Kidney epithelial cell (primary cell): ENCODE measurements around the gene PTPN1. TPM values are rescaled to one million over a fixed set of nuclear protein-coding genes. Genes with fewer than 3 reads are reported as not detected.

Experiments used
- DNase-seq: peaks from one replicate; pipeline ENCODE4 v3.0.0-alpha.2; 2010; ENCODE audit warnings: low read depth
- H3K27me3 ChIP-seq: 2 replicates; pipeline ENCODE4 v1.6.0; 2011; ENCODE audit warnings: low read length; ENCODE audit not compliant: control insufficient read depth, insufficient read depth
- H3K36me3 ChIP-seq: 2 replicates; pipeline ENCODE4 v1.5.1; 2011; ENCODE audit warnings: low read length; ENCODE audit not compliant: control insufficient read depth, insufficient read depth
- H3K4me3 ChIP-seq: 2 replicates; pipeline ENCODE4 v1.5.1; 2011; ENCODE audit warnings: low read depth, mild to moderate bottlenecking, control low read depth, low read length
- CTCF ChIP-seq: IDR thresholded peaks from 2 replicates; pipeline ENCODE4 v1.5.1; 2011; ENCODE audit warnings: mild to moderate bottlenecking, moderate library complexity, low read length, control low read depth, inconsistent platforms; ENCODE audit not compliant: insufficient read depth, poor library complexity, severe bottlenecking
- total RNA-seq: library from RNA; depleted of rRNA; stranded (reverse); fragments of >200 nt; gene quantifications from 2 replicates; pipeline ENCODE4 v1.2.3, GENCODE V29; 2015

The PTPN1 gene
- total RNA-seq, 1 donor from 2014 or later: 36.9 TPM

- TF ChIP-seq CTCF: no peak
- DNase-seq: peak; percentile 55
- no peak overlapping the region for H3K4me3 ChIP-seq
- no peaks in the 10 kb centered on the region for H3K36me3 ChIP-seq
- no peaks in the 10 kb centered on the region for H3K27me3 ChIP-seq
Measured at GRCh38 chr20:50624351-50625016, 114.3 kb downstream of the PTPN1 start.

- H3K4me3 ChIP-seq: no peak overlapping the region
- no peak for DNase-seq
- H3K36me3 ChIP-seq: no peaks in the 10 kb centered on the region
- no peaks in the 10 kb centered on the region for H3K27me3 ChIP-seq
- TF ChIP-seq CTCF: peak; percentile 72
Measured at GRCh38 chr20:50625986-50626677, 115.9 kb downstream of the PTPN1 start.

GRCh38 chr20:50627747-50628146 lies 117.6 kb downstream of the PTPN1 start:
- no peak for DNase-seq
- TF ChIP-seq CTCF: no peak
- H3K27me3 ChIP-seq: no peaks in the 10 kb centered on the region
- no peaks in the 10 kb centered on the region for H3K36me3 ChIP-seq
- H3K4me3 ChIP-seq: no peak overlapping the region

- Histone ChIP-seq H3K27me3 (no peaks in the 10 kb centered on the region), H3K4me3 (no peak overlapping the region), H3K36me3 (no peaks in the 10 kb centered on the region)
- no peak for DNase-seq
- TF ChIP-seq CTCF: no peak
Measured at GRCh38 chr20:50628332-50628731, 118.1 kb downstream of the PTPN1 start.

- Histone ChIP-seq H3K4me3 (no peak overlapping the region), H3K36me3 (no peaks in the 10 kb centered on the region), H3K27me3 (no peaks in the 10 kb centered on the region)
- DNase-seq: no peak
- no peak for TF ChIP-seq CTCF
Measured at GRCh38 chr20:50628853-50629669, 118.9 kb downstream of the PTPN1 start.
